Mesendoderm (in vitro differentiated cells): Measurements from ENCODE around the gene SPTBN1.

Experiments used
- DNase-seq: peaks from one replicate; pipeline ENCODE4 v3.0.0; 2013
- H2AK5ac ChIP-seq: 2 replicates; pipeline ENCODE4 v1.6.1; 2013; ENCODE audit warnings: low read length, inconsistent platforms
- H2BK120ac ChIP-seq: 2 replicates; pipeline ENCODE4 v1.6.1; 2013; ENCODE audit warnings: low read depth, mild to moderate bottlenecking, low read length, moderate library complexity, mixed read lengths
- H2BK15ac ChIP-seq: replicated peaks from 2 replicates; pipeline ENCODE4 v1.6.1; 2013; ENCODE audit warnings: low read depth, mild to moderate bottlenecking, moderate library complexity
- H2BK5ac ChIP-seq: 2 replicates; pipeline ENCODE4 v1.6.1; 2013; ENCODE audit warnings: low read length, inconsistent platforms
- H3K18ac ChIP-seq: 2 replicates; pipeline ENCODE4 v1.6.1; 2013; ENCODE audit warnings: mild to moderate bottlenecking, low read length, mixed read lengths
- H3K23ac ChIP-seq: one replicate; pipeline ENCODE4 v1.6.1; 2013; ENCODE audit warnings: low read length
- H3K27ac ChIP-seq: 2 replicates; pipeline ENCODE4 v1.5.1; 2013; ENCODE audit warnings: low read depth, mild to moderate bottlenecking, inconsistent platforms, low read length, moderate library complexity
- H3K27me3 ChIP-seq: 2 replicates; pipeline ENCODE4 v1.6.1; 2013; ENCODE audit warnings: low read length, control low read depth, mild to moderate bottlenecking, inconsistent platforms; ENCODE audit not compliant: insufficient read depth, poor library complexity
- H3K36me3 ChIP-seq: 2 replicates; pipeline ENCODE4 v1.6.1; 2013; ENCODE audit warnings: low read length, inconsistent platforms; ENCODE audit not compliant: control insufficient read depth, insufficient read depth
- H3K4ac ChIP-seq: one replicate; pipeline ENCODE4 v1.6.1; 2013; ENCODE audit warnings: low read depth, mild to moderate bottlenecking, low read length, moderate library complexity
- H3K4me1 ChIP-seq: 2 replicates; pipeline ENCODE4 v1.6.1; 2013; ENCODE audit warnings: low read depth, low read length, inconsistent platforms; ENCODE audit not compliant: control insufficient read depth
- H3K4me2 ChIP-seq: 2 replicates; pipeline ENCODE4 v1.6.1; 2013; ENCODE audit warnings: low read length
- H3K4me3 ChIP-seq: 2 replicates; pipeline ENCODE4 v1.5.1; 2013; ENCODE audit warnings: mild to moderate bottlenecking, low read length
- H3K56ac ChIP-seq: one replicate; pipeline ENCODE4 v1.6.1; 2013; ENCODE audit warnings: low read length
- H3K79me1 ChIP-seq: 2 replicates; pipeline ENCODE4 v1.6.1; 2013; ENCODE audit warnings: low read length, inconsistent platforms
- H3K79me2 ChIP-seq: 2 replicates; pipeline ENCODE4 v1.6.1; 2013; ENCODE audit warnings: mild to moderate bottlenecking, low read length; ENCODE audit not compliant: control insufficient read depth, insufficient read depth
- H3K9ac ChIP-seq: 2 replicates; pipeline ENCODE4 v1.6.1; 2013; ENCODE audit warnings: low read length, inconsistent platforms
- H4K5ac ChIP-seq: one replicate; pipeline ENCODE4 v1.6.1; 2013; ENCODE audit warnings: low read length
- H4K8ac ChIP-seq: one replicate; pipeline ENCODE4 v1.6.1; 2013; ENCODE audit warnings: low read depth, mild to moderate bottlenecking, control low read depth, low read length, moderate library complexity
- WGBS: extraction: QIAGEN DNeasy Blood & Tissue Kit; methylation state at CpG from one replicate; pipeline ENCODE4 v1.1.7; 2013; ENCODE audit warnings: low lambda C conversion rate, missing lambda C conversion rate; ENCODE audit not compliant: insufficient coverage; ENCODE audit errors: extremely low coverage; 5-methylcytosine and 5-hydroxymethylcytosine counted together

SPTBN1 gene

GRCh38 chr2:54557601-54558187 lies 101.6 kb downstream of the SPTBN1 start:
- Histone ChIP-seq H3K4ac (peak overlapping the region; percentile 87), H4K8ac (peak overlapping the region; percentile 88), H3K4me1 (peaks cover 2% of the 10 kb centered on the region), H3K79me1 (peaks cover 6% of the 10 kb centered on the region), H3K9ac (peak overlapping the region; percentile 88), H3K4me3 (peak overlapping the region; percentile 64), H3K79me2 (peaks cover 39% of the 10 kb centered on the region), H2BK120ac (peak overlapping the region; percentile 21), H3K27me3 (no peaks in the 10 kb centered on the region), H3K27ac (peak overlapping the region; percentile 99), H3K4me2 (peak overlapping the region; percentile 63), H2BK5ac (peak overlapping the region; percentile 88), H3K36me3 (no peaks in the 10 kb centered on the region), H3K18ac (peak overlapping the region; percentile 82), H3K56ac (peak overlapping the region; percentile 93), H4K5ac (peak overlapping the region; percentile 12), H2AK5ac (no peak overlapping the region), H2BK15ac (peak overlapping the region; percentile 15), H3K23ac (no peak overlapping the region)
- peak; percentile 82 for DNase-seq
- WGBS: no CpG with 5 or more reads among the region's 48 CpGs

- peak overlapping the region; percentile 29 for H3K23ac ChIP-seq
These were observed 102.3 kb downstream of the SPTBN1 start for GRCh38 chr2:54558188-54559005.

GRCh38 chr2:54559006-54559445 lies 102.9 kb downstream of the SPTBN1 start:
- no CpG with 5 or more reads among the region's 5 CpGs for WGBS
- H3K4me1 ChIP-seq: peaks cover 2% of the 10 kb centered on the region

More at GRCh38 chr2:54558188-54559005, 102.3 kb downstream of the SPTBN1 start:
- peak overlapping the region; percentile 84 for H3K4me3 ChIP-seq
- no peak overlapping the region for H4K8ac ChIP-seq
- peak overlapping the region; percentile 93 for H3K4me2 ChIP-seq
- H3K36me3 ChIP-seq: no peaks in the 10 kb centered on the region
- peaks cover 6% of the 10 kb centered on the region for H3K79me1 ChIP-seq
- peak overlapping the region; percentile 82 for H3K18ac ChIP-seq
- H3K56ac ChIP-seq: peak overlapping the region; percentile 93
- no peak overlapping the region for H2AK5ac ChIP-seq
- no CpG with 5 or more reads among the region's 59 CpGs for WGBS
- H3K79me2 ChIP-seq: peaks cover 45% of the 10 kb centered on the region
- peak overlapping the region; percentile 21 for H2BK120ac ChIP-seq
- no peaks in the 10 kb centered on the region for H3K27me3 ChIP-seq
- DNase-seq: peak; percentile 96
- no peak overlapping the region for H2BK15ac ChIP-seq
- H4K5ac ChIP-seq: no peak overlapping the region
- H3K4ac ChIP-seq: peak overlapping the region; percentile 87
- peak overlapping the region; percentile 95 for H2BK5ac ChIP-seq
- H3K4me1 ChIP-seq: peaks cover 2% of the 10 kb centered on the region
- peak overlapping the region; percentile 91 for H3K9ac ChIP-seq
- peak overlapping the region; percentile 99 for H3K27ac ChIP-seq

GRCh38 chr2:54559593-54560145 lies 103.5 kb downstream of the SPTBN1 start:
- Histone ChIP-seq H3K27me3 (no peaks in the 10 kb centered on the region), H4K8ac (no peak overlapping the region), H3K79me2 (peaks cover 54% of the 10 kb centered on the region), H3K9ac (peak overlapping the region; percentile 91), H3K27ac (peak overlapping the region; percentile 98), H3K4me3 (peak overlapping the region; percentile 84), H3K56ac (peak overlapping the region; percentile 90), H3K18ac (peak overlapping the region; percentile 81), H3K36me3 (no peaks in the 10 kb centered on the region), H2AK5ac (no peak overlapping the region), H2BK5ac (peak overlapping the region; percentile 72), H4K5ac (peak overlapping the region; percentile 56), H3K4me2 (peak overlapping the region; percentile 93), H3K79me1 (peaks cover 8% of the 10 kb centered on the region), H3K4ac (peak overlapping the region; percentile 93), H2BK120ac (peak overlapping the region; percentile 99), H2BK15ac (peak overlapping the region; percentile 75), H3K23ac (peak overlapping the region; percentile 29), H3K4me1 (peaks cover 2% of the 10 kb centered on the region)
- DNase-seq: peak; percentile 55
- WGBS: no CpG with 5 or more reads among the region's 9 CpGs

More at GRCh38 chr2:54559006-54559445, 102.9 kb downstream of the SPTBN1 start:
- Histone ChIP-seq H3K9ac (peak overlapping the region; percentile 91), H3K36me3 (no peaks in the 10 kb centered on the region), H3K56ac (peak overlapping the region; percentile 93), H2BK5ac (peak overlapping the region; percentile 95), H3K27me3 (no peaks in the 10 kb centered on the region), H4K5ac (no peak overlapping the region), H3K4ac (peak overlapping the region; percentile 40), H3K27ac (peak overlapping the region; percentile 98), H3K18ac (peak overlapping the region; percentile 81), H3K4me3 (peak overlapping the region; percentile 84), H3K79me1 (peaks cover 5% of the 10 kb centered on the region), H3K79me2 (peaks cover 48% of the 10 kb centered on the region), H2AK5ac (no peak overlapping the region), H3K4me2 (peak overlapping the region; percentile 93), H3K23ac (no peak overlapping the region), H2BK120ac (peak overlapping the region; percentile 14), H4K8ac (no peak overlapping the region), H2BK15ac (no peak overlapping the region)
- DNase-seq: peak; percentile 79

GRCh38 chr2:54560146-54560881 lies 104.2 kb downstream of the SPTBN1 start:
- Histone ChIP-seq H3K4ac (peak overlapping the region; percentile 65), H3K18ac (peak overlapping the region; percentile 81), H3K36me3 (no peaks in the 10 kb centered on the region), H3K4me1 (peaks cover 2% of the 10 kb centered on the region), H3K9ac (peak overlapping the region; percentile 91), H3K79me2 (peaks cover 61% of the 10 kb centered on the region), H3K23ac (peak overlapping the region; percentile 94), H3K79me1 (peaks cover 10% of the 10 kb centered on the region), H3K56ac (peak overlapping the region; percentile 90), H2BK15ac (no peak overlapping the region), H3K27me3 (no peaks in the 10 kb centered on the region), H4K8ac (no peak overlapping the region), H3K4me2 (peak overlapping the region; percentile 93), H3K4me3 (peak overlapping the region; percentile 84), H2AK5ac (no peak overlapping the region), H3K27ac (peak overlapping the region; percentile 98), H2BK120ac (peak overlapping the region; percentile 74), H4K5ac (no peak overlapping the region), H2BK5ac (peak overlapping the region; percentile 45)
- no CpG with 5 or more reads among the region's 19 CpGs for WGBS
- no peak for DNase-seq
